ENCODE results near the gene LYSMD1. TPM values are rescaled to one million over a fixed set of nuclear protein-coding genes. Genes with fewer than 3 reads are reported as not detected.
A peak's percentile ranks its signal among the peaks of the same experiment; 100 is the strongest.

The LYSMD1 gene
- polyA plus RNA-seq, 1 of the 3 experiments (the other 2 are of a cell fraction), result 4.5 TPM

DNA sequence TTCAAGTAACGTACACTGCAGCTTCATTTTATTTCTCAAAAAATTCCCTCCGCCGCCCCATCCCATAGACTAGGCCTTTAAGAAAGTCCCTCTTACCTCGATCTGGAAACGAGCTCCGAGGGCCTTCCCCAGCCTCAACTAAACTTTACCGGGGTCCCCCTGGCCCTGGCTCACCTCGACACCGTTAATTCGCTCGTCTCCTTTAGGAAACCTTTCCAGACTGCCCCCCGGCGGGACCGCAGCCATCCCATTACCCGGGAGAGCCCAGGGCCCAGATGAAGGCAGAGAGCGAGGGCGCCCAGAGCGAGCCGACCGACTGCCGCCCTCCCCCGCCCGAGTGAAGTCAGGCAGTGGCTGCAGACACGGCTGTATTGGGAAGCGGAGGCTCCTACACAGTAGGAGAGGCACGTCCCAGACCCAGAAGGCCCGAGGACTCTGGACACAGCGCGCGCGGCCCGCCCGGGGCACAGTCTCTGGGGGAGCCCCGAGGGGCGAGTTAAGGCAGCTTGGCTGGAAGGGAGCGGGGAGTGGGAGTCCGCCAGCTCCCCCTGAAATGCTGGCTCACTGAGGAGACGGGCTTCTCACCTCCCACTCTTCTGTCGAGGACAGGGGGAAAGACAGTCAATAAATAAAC is 33.9 kb downstream of the LYSMD1 start (continued):
- TF ChIP-seq, protein P1, sequence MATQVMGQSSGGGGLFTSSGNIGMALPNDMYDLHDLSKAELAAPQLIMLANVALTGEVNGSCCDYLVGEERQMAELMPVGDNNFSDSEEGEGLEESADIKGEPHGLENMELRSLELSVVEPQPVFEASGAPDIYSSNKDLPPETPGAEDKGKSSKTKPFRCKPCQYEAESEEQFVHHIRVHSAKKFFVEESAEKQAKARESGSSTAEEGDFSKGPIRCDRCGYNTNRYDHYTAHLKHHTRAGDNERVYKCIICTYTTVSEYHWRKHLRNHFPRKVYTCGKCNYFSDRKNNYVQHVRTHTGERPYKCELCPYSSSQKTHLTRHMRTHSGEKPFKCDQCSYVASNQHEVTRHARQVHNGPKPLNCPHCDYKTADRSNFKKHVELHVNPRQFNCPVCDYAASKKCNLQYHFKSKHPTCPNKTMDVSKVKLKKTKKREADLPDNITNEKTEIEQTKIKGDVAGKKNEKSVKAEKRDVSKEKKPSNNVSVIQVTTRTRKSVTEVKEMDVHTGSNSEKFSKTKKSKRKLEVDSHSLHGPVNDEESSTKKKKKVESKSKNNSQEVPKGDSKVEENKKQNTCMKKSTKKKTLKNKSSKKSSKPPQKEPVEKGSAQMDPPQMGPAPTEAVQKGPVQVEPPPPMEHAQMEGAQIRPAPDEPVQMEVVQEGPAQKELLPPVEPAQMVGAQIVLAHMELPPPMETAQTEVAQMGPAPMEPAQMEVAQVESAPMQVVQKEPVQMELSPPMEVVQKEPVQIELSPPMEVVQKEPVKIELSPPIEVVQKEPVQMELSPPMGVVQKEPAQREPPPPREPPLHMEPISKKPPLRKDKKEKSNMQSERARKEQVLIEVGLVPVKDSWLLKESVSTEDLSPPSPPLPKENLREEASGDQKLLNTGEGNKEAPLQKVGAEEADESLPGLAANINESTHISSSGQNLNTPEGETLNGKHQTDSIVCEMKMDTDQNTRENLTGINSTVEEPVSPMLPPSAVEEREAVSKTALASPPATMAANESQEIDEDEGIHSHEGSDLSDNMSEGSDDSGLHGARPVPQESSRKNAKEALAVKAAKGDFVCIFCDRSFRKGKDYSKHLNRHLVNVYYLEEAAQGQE (IDR thresholded peaks at IDR 0.05; ENCODE audit: low read depth, low read length), result no peak
- TF ChIP-seq NRF1 (IDR thresholded peaks at IDR 0.05; ENCODE audit: low read depth, low read length) (no peak), MXI1 (IDR thresholded peaks at IDR 0.05; ENCODE audit: low read depth, low read length) (no peak)

DNA sequence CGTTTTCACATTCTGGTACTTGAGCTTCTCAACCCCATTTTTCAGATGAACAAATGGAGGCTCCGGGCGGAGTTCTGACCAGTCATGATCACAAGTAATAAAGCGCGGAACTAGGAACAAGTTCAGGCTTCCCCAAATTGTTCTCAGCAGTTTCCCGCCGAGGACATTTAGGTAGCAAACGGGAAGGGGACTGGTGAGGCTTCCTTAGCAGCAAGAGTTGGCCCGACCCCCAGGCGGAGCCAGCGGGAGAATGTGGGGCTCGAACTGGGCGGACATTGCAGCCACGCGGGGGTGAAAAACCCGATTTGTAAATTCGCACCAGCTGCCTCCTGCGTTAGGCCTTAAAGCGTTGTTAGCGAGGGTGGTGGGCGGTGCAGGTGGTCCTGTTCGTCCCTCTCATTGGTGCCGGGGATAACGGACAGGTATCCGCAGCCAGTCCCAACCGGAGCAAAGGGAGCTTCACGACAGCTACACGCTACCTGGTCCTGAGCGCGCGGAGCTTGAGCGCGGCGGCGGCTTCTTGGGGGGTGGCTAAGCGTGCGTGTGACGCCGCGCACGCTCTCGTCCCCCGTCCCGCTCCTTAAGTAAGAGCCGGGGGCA is 34.6 kb downstream of the LYSMD1 start:
- H3F3A ChIP-seq (replicated peaks; ENCODE audit: insufficient read depth), result peaks cover 13% of the 10 kb centered on the region
- TF ChIP-seq FOSL2 (IDR thresholded peaks at IDR 0.05; ENCODE audit: borderline replicate concordance, low read depth) (no peak), CHD2 (IDR thresholded peaks at IDR 0.05; ENCODE audit: low read length, partially characterized antibody) (no peak), POLR2AphosphoS5 (IDR thresholded peaks at IDR 0.05; ENCODE audit: low read depth, low read length) (no peak), FOXJ3 (CRISPR knock-in tag; IDR thresholded peaks at IDR 0.05) (no peak)
- ChIA-PET POLR2A (no interaction called here), CTCF (interaction anchor here (0.7 to 1.7 kb wide), 3 partner anchors 15 to 875 kb away, joined by 3 to 8 read pairs (median 3); no protein-coding TSS in a partner anchor)
- no peaks in the 10 kb centered on the region for H3K9me3 ChIP-seq
- no peaks in the 10 kb centered on the region for H3K4me1 ChIP-seq (ENCODE audit: control insufficient read depth in 1 of 2, insufficient read depth in 2 of 2, low read depth in 1 of 2, low read length in 1 of 2)
- no peaks in the 10 kb centered on the region for H4K20me1 ChIP-seq (ENCODE audit: insufficient read depth)
- H3K27me3 ChIP-seq (ENCODE audit: insufficient read depth), result no peaks in the 10 kb centered on the region
- no peak overlapping the region for H3K4me2 ChIP-seq
- no peak overlapping the region for H3K27ac ChIP-seq (ENCODE audit: low read depth in 2 of 2, low read length in 1 of 2)
- no peak overlapping the region for H3K9ac ChIP-seq
- H3K9me2 ChIP-seq, result no peaks in the 10 kb centered on the region
- no peaks in the 10 kb centered on the region for H3K36me3 ChIP-seq (replicated peaks in 1 of 2; ENCODE audit: control insufficient read depth in 1 of 2, insufficient read depth in 2 of 2, low read length in 1 of 2)
- peak; percentile 31 for DNase-seq
- 91% methylated on average over 44 of the region's 45 CpGs for WGBS (ENCODE audit: low lambda C conversion rate)
- H3K4me3 ChIP-seq (ENCODE audit: low read depth in 2 of 2, low read length in 1 of 2), result no peak overlapping the region
- no peak overlapping the region for H2AFZ ChIP-seq (ENCODE audit: low read depth)
- no peaks in the 10 kb centered on the region for H3K79me2 ChIP-seq (ENCODE audit: insufficient read depth)

DNA sequence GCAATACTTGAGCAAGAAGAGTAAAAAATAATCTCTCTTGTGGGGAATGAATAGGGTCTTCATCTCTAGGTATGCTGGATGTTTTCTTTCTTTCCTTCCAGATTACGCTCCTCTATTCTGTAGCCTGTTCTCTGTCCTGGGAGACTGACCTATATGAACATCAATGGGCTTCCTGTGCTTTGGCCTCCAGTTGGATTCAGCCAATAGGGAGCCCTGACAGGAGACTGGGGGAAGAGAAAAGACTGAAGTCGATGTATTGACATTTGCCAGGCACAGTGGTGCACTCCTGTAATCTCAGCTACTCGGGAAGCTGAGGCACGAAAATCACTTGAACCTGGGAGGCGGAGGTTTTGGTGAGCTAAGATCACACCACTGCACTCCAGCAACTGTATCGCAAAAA is 36.9 kb downstream of the LYSMD1 start:
- 80% methylated on average over 6 of the region's 6 CpGs for WGBS (ENCODE audit: low lambda C conversion rate)
- no peak overlapping the region for H3K27ac ChIP-seq (ENCODE audit: low read depth in 2 of 2, low read length in 1 of 2)
- DNase-seq, result peak; percentile 16
- no peaks in the 10 kb centered on the region for H3K36me3 ChIP-seq (replicated peaks in 1 of 2; ENCODE audit: control insufficient read depth in 1 of 2, insufficient read depth in 2 of 2, low read length in 1 of 2)
- H4K20me1 ChIP-seq (ENCODE audit: insufficient read depth), result no peaks in the 10 kb centered on the region
- H2AFZ ChIP-seq (ENCODE audit: low read depth), result no peak overlapping the region
- H3K9ac ChIP-seq, result no peak overlapping the region
- CTCF ChIA-PET, result no interaction called here
- no peak overlapping the region for H3K4me3 ChIP-seq (ENCODE audit: low read depth in 2 of 2, low read length in 1 of 2)
- POLR2A ChIA-PET, result no interaction called here
- TF ChIP-seq TCF12 (IDR thresholded peaks at IDR 0.05), result no peak
- no peak for TF ChIP-seq NRF1 (IDR thresholded peaks at IDR 0.05; ENCODE audit: low read depth, low read length)
- TF ChIP-seq RAD21 (IDR thresholded peaks at IDR 0.05; ENCODE audit: low read length), result no peak
- no peak for TF ChIP-seq YY1 (IDR thresholded peaks at IDR 0.05; ENCODE audit: low read depth)
- no peak for TF ChIP-seq RXRA (IDR thresholded peaks at IDR 0.05; ENCODE audit: borderline replicate concordance, low read depth)
- TF ChIP-seq, protein P2, sequence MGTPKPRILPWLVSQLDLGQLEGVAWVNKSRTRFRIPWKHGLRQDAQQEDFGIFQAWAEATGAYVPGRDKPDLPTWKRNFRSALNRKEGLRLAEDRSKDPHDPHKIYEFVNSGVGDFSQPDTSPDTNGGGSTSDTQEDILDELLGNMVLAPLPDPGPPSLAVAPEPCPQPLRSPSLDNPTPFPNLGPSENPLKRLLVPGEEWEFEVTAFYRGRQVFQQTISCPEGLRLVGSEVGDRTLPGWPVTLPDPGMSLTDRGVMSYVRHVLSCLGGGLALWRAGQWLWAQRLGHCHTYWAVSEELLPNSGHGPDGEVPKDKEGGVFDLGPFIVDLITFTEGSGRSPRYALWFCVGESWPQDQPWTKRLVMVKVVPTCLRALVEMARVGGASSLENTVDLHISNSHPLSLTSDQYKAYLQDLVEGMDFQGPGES (IDR thresholded peaks at IDR 0.05; ENCODE audit: low read depth, low read length), result no peak
- H3K9me3 ChIP-seq, result no peaks in the 10 kb centered on the region
- no peaks in the 10 kb centered on the region for H3K79me2 ChIP-seq (ENCODE audit: insufficient read depth)
- no peaks in the 10 kb centered on the region for H3K9me2 ChIP-seq
- no peak overlapping the region for H3K4me2 ChIP-seq
- no peaks in the 10 kb centered on the region for H3K4me1 ChIP-seq (ENCODE audit: control insufficient read depth in 1 of 2, insufficient read depth in 2 of 2, low read depth in 1 of 2, low read length in 1 of 2)
- H3F3A ChIP-seq (replicated peaks; ENCODE audit: insufficient read depth), result peaks cover 13% of the 10 kb centered on the region
- H3K27me3 ChIP-seq (ENCODE audit: insufficient read depth), result no peaks in the 10 kb centered on the region
